ENCODE data around the gene RPTOR. TPM values are rescaled to one million over a fixed set of nuclear protein-coding genes. Genes with fewer than 3 reads are reported as not detected.

The RPTOR gene
- total RNA-seq, 6 experiments from 2014 or later, result 34.4 to 39.2 (median 35.5) TPM

DNA sequence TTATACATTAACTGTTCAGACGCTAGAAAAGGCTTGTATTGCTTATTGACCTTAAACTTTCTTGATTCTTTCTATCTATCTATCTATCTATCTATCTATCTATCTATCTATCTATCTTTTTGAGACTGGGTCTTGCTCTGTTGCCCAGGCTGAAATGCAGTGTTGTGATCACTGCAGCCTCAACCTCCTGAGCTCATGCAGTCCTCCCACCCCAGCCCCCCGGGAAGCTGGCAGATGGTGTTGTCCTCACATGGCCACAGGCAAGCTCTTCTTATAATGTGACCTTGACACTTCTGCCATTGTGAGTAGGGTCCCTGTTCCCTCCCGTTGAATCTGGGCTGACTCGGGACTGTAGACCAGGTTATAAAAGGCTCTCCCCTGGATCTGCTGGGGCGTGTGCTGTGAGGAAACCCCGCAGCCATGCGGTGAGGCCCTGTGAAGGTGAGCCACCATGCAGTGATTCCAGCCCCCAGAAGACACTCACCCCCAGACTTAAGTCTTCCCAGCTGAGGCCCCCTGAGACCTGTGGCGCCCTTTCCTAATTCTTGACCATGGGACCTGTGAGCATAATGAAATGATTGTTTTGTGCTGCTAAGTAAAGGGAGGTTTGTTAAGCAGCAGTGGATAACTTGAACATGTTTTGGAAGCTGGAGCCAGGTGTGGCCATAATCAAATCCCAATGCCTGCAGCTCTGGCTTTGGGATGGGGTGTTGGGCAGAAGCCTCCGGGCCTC is 54.3 kb downstream of the RPTOR start:
- Mint-ChIP-seq H3K4me3 (no peak overlapping the region), H3K27me3 (ENCODE audit: insufficient read depth) (peaks cover 1% of the 10 kb centered on the region), H3K36me3 (ENCODE audit: low read depth) (peaks cover 18% of the 10 kb centered on the region), H3K4me1 (ENCODE audit: low read depth) (peaks cover 28% of the 10 kb centered on the region), H3K9me3 (no peaks in the 10 kb centered on the region), H3K27ac (no peak overlapping the region)
- no peak for DNase-seq
- TF ChIP-seq, protein P1, sequence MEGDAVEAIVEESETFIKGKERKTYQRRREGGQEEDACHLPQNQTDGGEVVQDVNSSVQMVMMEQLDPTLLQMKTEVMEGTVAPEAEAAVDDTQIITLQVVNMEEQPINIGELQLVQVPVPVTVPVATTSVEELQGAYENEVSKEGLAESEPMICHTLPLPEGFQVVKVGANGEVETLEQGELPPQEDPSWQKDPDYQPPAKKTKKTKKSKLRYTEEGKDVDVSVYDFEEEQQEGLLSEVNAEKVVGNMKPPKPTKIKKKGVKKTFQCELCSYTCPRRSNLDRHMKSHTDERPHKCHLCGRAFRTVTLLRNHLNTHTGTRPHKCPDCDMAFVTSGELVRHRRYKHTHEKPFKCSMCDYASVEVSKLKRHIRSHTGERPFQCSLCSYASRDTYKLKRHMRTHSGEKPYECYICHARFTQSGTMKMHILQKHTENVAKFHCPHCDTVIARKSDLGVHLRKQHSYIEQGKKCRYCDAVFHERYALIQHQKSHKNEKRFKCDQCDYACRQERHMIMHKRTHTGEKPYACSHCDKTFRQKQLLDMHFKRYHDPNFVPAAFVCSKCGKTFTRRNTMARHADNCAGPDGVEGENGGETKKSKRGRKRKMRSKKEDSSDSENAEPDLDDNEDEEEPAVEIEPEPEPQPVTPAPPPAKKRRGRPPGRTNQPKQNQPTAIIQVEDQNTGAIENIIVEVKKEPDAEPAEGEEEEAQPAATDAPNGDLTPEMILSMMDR (IDR thresholded peaks at IDR 0.05), result no peak

- no peak for DNase-seq
- H3K36me3 Mint-ChIP-seq (ENCODE audit: low read depth), result peaks cover 18% of the 10 kb centered on the region
- no peaks in the 10 kb centered on the region for H3K9me3 Mint-ChIP-seq
- H3K27ac Mint-ChIP-seq, result no peak overlapping the region
- TF ChIP-seq, protein P1 (IDR thresholded peaks at IDR 0.05), result no peak
- peaks cover 28% of the 10 kb centered on the region for H3K4me1 Mint-ChIP-seq (ENCODE audit: low read depth)
- H3K27me3 Mint-ChIP-seq (ENCODE audit: insufficient read depth), result no peaks in the 10 kb centered on the region; the same call in 1 of the 2 replicates
- no peak overlapping the region for H3K4me3 Mint-ChIP-seq
Measured at GRCh38 chr17:80599546-80600305, 55.1 kb downstream of the RPTOR start.

- Mint-ChIP-seq H3K4me1 (ENCODE audit: low read depth) (peaks cover 28% of the 10 kb centered on the region), H3K27me3 (ENCODE audit: insufficient read depth) (no peaks in the 10 kb centered on the region; the same call in 1 of the 2 replicates), H3K36me3 (ENCODE audit: low read depth) (peaks cover 18% of the 10 kb centered on the region), H3K9me3 (no peaks in the 10 kb centered on the region), H3K27ac (no peak overlapping the region), H3K4me3 (no peak overlapping the region)
- TF ChIP-seq, protein P1 (IDR thresholded peaks at IDR 0.05), result no peak
- no peak for DNase-seq
Measured at GRCh38 chr17:80601146-80601545, 56.5 kb downstream of the RPTOR start.

DNA sequence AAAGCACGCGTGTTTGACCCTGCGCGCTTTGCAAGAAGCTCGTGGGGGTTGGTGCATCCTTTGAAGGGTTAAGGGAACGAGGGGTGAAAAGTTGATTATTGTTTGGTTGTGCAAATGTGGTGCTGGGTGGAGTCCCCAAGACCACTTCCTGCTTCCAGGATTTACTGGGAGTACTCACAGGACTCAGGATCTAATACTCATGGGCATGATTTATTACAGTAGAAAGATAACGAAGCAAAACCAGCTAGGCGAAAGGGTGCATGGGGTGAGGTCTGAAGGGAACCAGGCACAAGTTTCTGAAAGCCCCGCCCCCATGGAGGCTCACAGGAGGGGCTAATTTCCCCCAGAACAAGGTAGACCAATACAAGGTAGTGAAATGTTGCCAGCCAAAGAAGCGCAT is 58.8 kb downstream of the RPTOR start:
- TF ChIP-seq, protein P1 (IDR thresholded peaks at IDR 0.05), result no peak
- H3K36me3 Mint-ChIP-seq (ENCODE audit: low read depth), result peaks cover 18% of the 10 kb centered on the region
- no peak overlapping the region for H3K27ac Mint-ChIP-seq
- H3K4me1 Mint-ChIP-seq (ENCODE audit: low read depth), result peaks cover 12% of the 10 kb centered on the region
- no peaks in the 10 kb centered on the region; the same call in 1 of the 2 replicates for H3K27me3 Mint-ChIP-seq (ENCODE audit: insufficient read depth)
- no peak overlapping the region for H3K4me3 Mint-ChIP-seq
- no peak for DNase-seq
- no peaks in the 10 kb centered on the region for H3K9me3 Mint-ChIP-seq

GRCh38 chr17:80604009-80604669 is 59.5 kb downstream of the RPTOR start:
- Mint-ChIP-seq H3K9me3 (no peaks in the 10 kb centered on the region), H3K4me1 (ENCODE audit: low read depth) (peaks cover 12% of the 10 kb centered on the region), H3K27ac (no peak overlapping the region), H3K4me3 (no peak overlapping the region), H3K27me3 (ENCODE audit: insufficient read depth) (no peaks in the 10 kb centered on the region; the same call in 1 of the 2 replicates), H3K36me3 (ENCODE audit: low read depth) (peaks cover 18% of the 10 kb centered on the region)
- DNase-seq, result no peak
- TF ChIP-seq, protein P1 (IDR thresholded peaks at IDR 0.05), result no peak

Measured in HFFc6 (cell line).